Brain microvascular endothelial cell (primary cell): ENCODE measurements around the gene ELP2.
"Not testable (repeated sequence)": the region's sequence is repeated elsewhere in the genome, so short reads cannot be mapped to it uniquely, and the experiment has no call there.

Experiments
- DNase-seq: peaks from one replicate; pipeline ENCODE4 v3.0.0-alpha.2; 2020
- H3K27ac ChIP-seq: fragments of 250-450 bp; sonication (Bioruptor Pico); 2 replicates; pipeline ENCODE4 v1.5.1; 2020; ENCODE audit warnings: mild to moderate bottlenecking, moderate library complexity
- H3K27me3 ChIP-seq: fragments of 250-450 bp; sonication (Bioruptor Pico); replicated peaks from 2 replicates; pipeline ENCODE4 v1.5.1; 2020; ENCODE audit warnings: mild to moderate bottlenecking
- H3K36me3 ChIP-seq: fragments of 250-450 bp; sonication (Bioruptor Pico); replicated peaks from 2 replicates; pipeline ENCODE4 v1.5.1; 2020; ENCODE audit warnings: mild to moderate bottlenecking
- H3K4me3 ChIP-seq: 2 replicates; pipeline ENCODE4 v1.5.1; 2011; ENCODE audit warnings: low read depth, mild to moderate bottlenecking, control low read depth, low read length, moderate library complexity
- CTCF ChIP-seq: IDR thresholded peaks from 2 replicates; pipeline ENCODE4 v1.5.1; 2011; ENCODE audit warnings: low read depth, mild to moderate bottlenecking, moderate library complexity, low read length, control low read depth, inconsistent platforms; ENCODE audit errors: missing control alignments
- in situ Hi-C: cut with HindIII; loops from 2 replicates; pipeline ENCODE4 v1.10.0; 2017; ENCODE audit warnings: low sequenced_read_pairs, low pct_ligation_motif_present

ELP2 gene

GRCh38 chr18:36200354-36200771, 70.7 kb downstream of the ELP2 start:
- TF ChIP-seq CTCF, result no peak
- H3K27ac ChIP-seq, result no peak overlapping the region
- H3K4me3 ChIP-seq, result no peak overlapping the region
- H3K36me3 ChIP-seq, result no peaks in the 10 kb centered on the region
- H3K27me3 ChIP-seq, result no peaks in the 10 kb centered on the region
- DNase-seq, result no peak
- in situ Hi-C loops, result no loop called here

GRCh38 chr18:36201765-36202164, 72.1 kb downstream of the ELP2 start:
- H3K27ac ChIP-seq, result no peak overlapping the region
- no peak overlapping the region for H3K4me3 ChIP-seq
- in situ Hi-C loops, result no loop called here
- no peaks in the 10 kb centered on the region for H3K36me3 ChIP-seq
- H3K27me3 ChIP-seq, result no peaks in the 10 kb centered on the region
- DNase-seq, result no peak
- TF ChIP-seq CTCF, result no peak

DNA sequence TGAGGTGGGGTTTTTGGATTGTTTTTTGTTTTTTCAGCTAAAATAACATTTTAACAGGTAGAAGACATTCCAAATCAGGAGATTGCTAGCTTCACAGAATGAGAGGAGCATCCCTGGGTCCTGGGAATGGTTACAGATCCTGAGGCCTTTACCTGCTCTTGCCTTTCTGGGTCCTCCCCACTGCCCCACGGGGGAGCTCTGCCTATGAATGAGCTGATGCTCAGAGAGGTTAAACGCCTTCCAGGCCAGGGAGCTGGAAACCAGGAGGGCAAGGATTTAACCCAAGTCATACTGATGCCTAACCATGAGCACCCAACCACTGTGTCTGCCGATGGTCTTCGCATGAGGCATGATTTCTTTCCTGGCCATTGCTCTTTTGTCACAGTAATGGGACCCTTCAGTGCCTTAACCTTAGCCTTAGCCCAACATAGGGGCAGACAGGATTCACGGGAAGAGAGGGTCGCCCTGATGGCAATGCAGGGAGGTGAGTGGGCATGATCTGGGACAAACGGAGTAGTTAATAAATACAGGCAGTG, 73.7 kb downstream of the ELP2 start:
- in situ Hi-C loops, result no loop called here
- Histone ChIP-seq H3K27ac (no peak overlapping the region), H3K4me3 (no peak overlapping the region), H3K36me3 (no peaks in the 10 kb centered on the region), H3K27me3 (no peaks in the 10 kb centered on the region)
- DNase-seq, result no peak
- no peak for TF ChIP-seq CTCF

DNA sequence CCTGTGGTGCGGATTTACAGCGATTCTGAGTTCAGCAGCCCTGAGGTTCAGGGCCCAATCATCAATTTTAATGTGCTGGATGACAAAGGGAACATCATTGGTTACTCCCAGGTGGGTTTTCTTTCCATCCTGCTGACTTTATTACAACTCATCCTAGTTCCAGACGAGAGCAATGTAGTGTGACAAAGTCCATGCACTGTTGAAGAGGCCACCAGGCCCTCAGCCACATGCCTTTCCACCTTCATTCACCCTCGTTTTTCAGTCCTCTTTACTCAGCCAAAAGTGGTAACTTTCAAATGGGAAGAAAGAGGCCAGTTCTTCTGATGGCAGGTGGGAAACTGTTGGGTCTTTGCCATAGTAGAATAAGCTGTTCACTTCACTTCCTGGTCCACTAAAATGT, 75.5 kb downstream of the ELP2 start:
- no peak overlapping the region for H3K4me3 ChIP-seq
- no peak for DNase-seq
- no peaks in the 10 kb centered on the region for H3K36me3 ChIP-seq
- H3K27me3 ChIP-seq, result no peaks in the 10 kb centered on the region
- in situ Hi-C loops, result no loop called here
- no peak overlapping the region for H3K27ac ChIP-seq
- TF ChIP-seq CTCF, result no peak

DNA sequence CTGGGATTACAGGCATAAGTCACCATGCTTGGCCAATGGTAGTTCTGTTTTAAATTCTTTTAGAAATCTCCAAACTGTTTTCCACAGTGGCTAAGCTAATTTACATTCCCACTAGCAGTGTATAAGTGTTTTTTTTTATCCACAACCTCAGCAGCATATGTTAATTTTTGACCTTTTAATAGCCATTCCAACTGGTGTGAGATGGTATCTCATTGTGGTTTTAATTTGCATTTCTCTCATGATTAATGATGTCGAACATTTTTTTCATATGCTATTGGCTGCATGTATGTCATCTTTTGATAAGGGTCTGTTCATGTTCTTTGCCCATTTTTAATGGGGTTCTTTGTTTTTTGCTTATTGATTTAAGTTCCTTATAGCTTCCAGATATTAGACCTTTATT, 77.6 kb downstream of the ELP2 start:
- Histone ChIP-seq H3K4me3 (no peak overlapping the region), H3K27me3 (no peaks in the 10 kb centered on the region), H3K36me3 (no peaks in the 10 kb centered on the region), H3K27ac (no peak overlapping the region)
- in situ Hi-C loops, result no loop called here
- no peak for TF ChIP-seq CTCF
- DNase-seq, result no peak

GRCh38 chr18:36207969-36208368, 78.3 kb downstream of the ELP2 start:
- not testable (repeated sequence) for H3K27me3 ChIP-seq

More at GRCh38 chr18:36207969-36208368, 78.3 kb downstream of the ELP2 start:
- in situ Hi-C loops, H3K4me3 ChIP-seq, H3K27ac ChIP-seq, DNase-seq, H3K36me3 ChIP-seq: not testable (repeated sequence)
